KOPT-K1 (cell line): ENCODE results near the gene OMP.

Experiments
- H3K27ac ChIP-seq: fragments of 200-600 bp; sonication (generic); 2 replicates; pipeline ENCODE4 v1.5.1; 2016; ENCODE audit warnings: antibody characterized with exemption, mild to moderate bottlenecking, low read depth, low read length; ENCODE audit not compliant: poor library complexity, severe bottlenecking
- H3K36me3 ChIP-seq: fragments of 200-600 bp; sonication (generic); 2 replicates; pipeline ENCODE4 v1.5.1; 2017; ENCODE audit warnings: antibody characterized with exemption, mild to moderate bottlenecking, low read length, moderate library complexity; ENCODE audit not compliant: insufficient read depth
- H3K9me3 ChIP-seq: fragments of 200-600 bp; sonication (generic); 2 replicates; pipeline ENCODE4 v1.5.1; 2017; ENCODE audit warnings: antibody characterized with exemption, low read length, mild to moderate bottlenecking; ENCODE audit not compliant: insufficient read depth, poor library complexity, severe bottlenecking

The OMP gene

GRCh38 chr11:77064648-77065217 lies 37.9 kb upstream of the OMP start:
- H3K27ac ChIP-seq, result no peak overlapping the region

GRCh38 chr11:77065878-77066228 lies 36.8 kb upstream of the OMP start:
- Histone ChIP-seq H3K36me3 (no peaks in the 10 kb centered on the region), H3K27ac (no peak overlapping the region), H3K9me3 (no peaks in the 10 kb centered on the region)

More at GRCh38 chr11:77064648-77065217, 37.9 kb upstream of the OMP start:
- Histone ChIP-seq H3K36me3 (no peaks in the 10 kb centered on the region), H3K9me3 (no peaks in the 10 kb centered on the region)

- no peaks in the 10 kb centered on the region for H3K9me3 ChIP-seq
- peak within 1 kb of the TSS; percentile 45 for H3K27ac ChIP-seq
- no peaks in the 10 kb centered on the region for H3K36me3 ChIP-seq
Observed at GRCh38 chr11:77066229-77067042, 36.2 kb upstream of the OMP start, which contains the start of gene CAPN5. CAPN5 (plus strand) TSS chr11:77066971; CDS start chr11:77084887, 17,916 bp downstream.

GRCh38 chr11:77067861-77068443 lies 34.7 kb upstream of the OMP start:
- Histone ChIP-seq H3K36me3 (no peaks in the 10 kb centered on the region), H3K27ac (no peak overlapping the region)

GRCh38 chr11:77068457-77069335 lies 33.9 kb upstream of the OMP start:
- H3K27ac ChIP-seq, result no peak overlapping the region
- no peaks in the 10 kb centered on the region for H3K9me3 ChIP-seq
- no peaks in the 10 kb centered on the region for H3K36me3 ChIP-seq

More at GRCh38 chr11:77067861-77068443, 34.7 kb upstream of the OMP start:
- no peaks in the 10 kb centered on the region for H3K9me3 ChIP-seq

- Histone ChIP-seq H3K36me3 (no peaks in the 10 kb centered on the region), H3K9me3 (no peaks in the 10 kb centered on the region), H3K27ac (no peak overlapping the region)
Observed at GRCh38 chr11:77069336-77069968, 33.2 kb upstream of the OMP start.

GRCh38 chr11:77069969-77070582 lies 32.6 kb upstream of the OMP start:
- no peaks in the 10 kb centered on the region for H3K36me3 ChIP-seq
- no peaks in the 10 kb centered on the region for H3K9me3 ChIP-seq
- no peak overlapping the region for H3K27ac ChIP-seq

- Histone ChIP-seq H3K27ac (no peak overlapping the region), H3K36me3 (no peaks in the 10 kb centered on the region), H3K9me3 (no peaks in the 10 kb centered on the region)
Observed at GRCh38 chr11:77071077-77071476, 31.6 kb upstream of the OMP start.

GRCh38 chr11:77071671-77072605 lies 30.7 kb upstream of the OMP start:
- no peak overlapping the region for H3K27ac ChIP-seq

GRCh38 chr11:77072851-77073327 lies 29.8 kb upstream of the OMP start:
- no peaks in the 10 kb centered on the region for H3K9me3 ChIP-seq
- no peaks in the 10 kb centered on the region for H3K36me3 ChIP-seq
- H3K27ac ChIP-seq, result no peak overlapping the region

More at GRCh38 chr11:77071671-77072605, 30.7 kb upstream of the OMP start:
- no peaks in the 10 kb centered on the region for H3K36me3 ChIP-seq
- H3K9me3 ChIP-seq, result no peaks in the 10 kb centered on the region

GRCh38 chr11:77073328-77074001 lies 29.2 kb upstream of the OMP start:
- H3K36me3 ChIP-seq, result no peaks in the 10 kb centered on the region
- peaks cover 5% of the 10 kb centered on the region for H3K9me3 ChIP-seq
- no peak overlapping the region for H3K27ac ChIP-seq

GRCh38 chr11:77074205-77074604 lies 28.4 kb upstream of the OMP start:
- no peaks in the 10 kb centered on the region for H3K36me3 ChIP-seq
- H3K9me3 ChIP-seq, result peaks cover 5% of the 10 kb centered on the region
- no peak overlapping the region for H3K27ac ChIP-seq
